Measurements from ENCODE around the gene MAT1A. TPM values are rescaled to one million over a fixed set of nuclear protein-coding genes. Genes with fewer than 3 reads are reported as not detected.
"Not testable (repeated sequence)": the region's sequence is repeated elsewhere in the genome, so short reads cannot be mapped to it uniquely, and the experiment has no call there.

The MAT1A gene
- polyA plus RNA-seq, 12 donors = 0.06 to 1.1 (median 0.09) TPM; not detected in 5

- DNase-seq = not testable (repeated sequence)
These were observed 55.6 kb downstream of the MAT1A start for GRCh38 chr10:80233871-80234270.

- not testable (repeated sequence) for DNase-seq
These were observed 62.7 kb downstream of the MAT1A start for GRCh38 chr10:80226723-80227122.

GRCh38 chr10:80223031-80223419 lies 66.4 kb downstream of the MAT1A start:
- DNase-seq = not testable (repeated sequence)

Other genes starting within 250 kb of the MAT1A start
- 10 to 100 TPM in 11 of 12 donors, not detected in 1; 13.9 to 62.9 (median 20.1) TPM for gene TMEM254, start 211.0 kb downstream of the MAT1A start, polyA plus RNA-seq (ENCODE audit: insufficient read length in 12 of 12)
- gene PLAC9, start 156.9 kb downstream of the MAT1A start, polyA plus RNA-seq (ENCODE audit: insufficient read length in 12 of 12) = 100 to 1,000 TPM in 1 of 12 donors, 10 to 100 TPM in 10, not detected in 1; 55.4 to 143 (median 71.3) TPM
- 100 to 1,000 TPM in 6 of 12 donors, 10 to 100 TPM in 5, not detected in 1; 80.0 to 143 (median 100) TPM for gene ANXA11, start 84.1 kb downstream of the MAT1A start, polyA plus RNA-seq (ENCODE audit: insufficient read length in 12 of 12)
- gene DYDC1, start 67.1 kb upstream of the MAT1A start, polyA plus RNA-seq (ENCODE audit: insufficient read length in 12 of 12) = not detected
- under 1 TPM in 3 of 12 donors, not detected in 9; 0.09 to 0.22 (median 0.13) TPM for gene DYDC2, start 67.1 kb upstream of the MAT1A start, polyA plus RNA-seq (ENCODE audit: insufficient read length in 12 of 12)
- gene PRXL2A, start 118.9 kb upstream of the MAT1A start, polyA plus RNA-seq (ENCODE audit: insufficient read length in 12 of 12) = 100 to 1,000 TPM in 2 of 12 donors, 10 to 100 TPM in 10; 73.4 to 838 (median 87.9) TPM
- 10 to 100 TPM in 11 of 12 donors, not detected in 1; 30.9 to 65.8 (median 43.8) TPM for gene TSPAN14, start 164.7 kb upstream of the MAT1A start, polyA plus RNA-seq (ENCODE audit: insufficient read length in 12 of 12)
- gene SH2D4B, start 248.2 kb upstream of the MAT1A start, polyA plus RNA-seq (ENCODE audit: insufficient read length in 12 of 12) = under 1 TPM in 7 of 12 donors, not detected in 5; 0.05 to 0.23 (median 0.10) TPM

All from muscle of arm (tissue), 12 donors.